HG03196 (cell line): ENCODE results near the gene CNKSR3.
A peak's percentile ranks its signal among the peaks of the same experiment; 100 is the strongest.

Experiments used
- ATAC-seq: cut with Tn5 transposase; IDR thresholded peaks from one replicate; pipeline ENCODE4 v1.9.1; 2021; ENCODE audit not compliant: unreplicated experiment

CNKSR3 gene

DNA sequence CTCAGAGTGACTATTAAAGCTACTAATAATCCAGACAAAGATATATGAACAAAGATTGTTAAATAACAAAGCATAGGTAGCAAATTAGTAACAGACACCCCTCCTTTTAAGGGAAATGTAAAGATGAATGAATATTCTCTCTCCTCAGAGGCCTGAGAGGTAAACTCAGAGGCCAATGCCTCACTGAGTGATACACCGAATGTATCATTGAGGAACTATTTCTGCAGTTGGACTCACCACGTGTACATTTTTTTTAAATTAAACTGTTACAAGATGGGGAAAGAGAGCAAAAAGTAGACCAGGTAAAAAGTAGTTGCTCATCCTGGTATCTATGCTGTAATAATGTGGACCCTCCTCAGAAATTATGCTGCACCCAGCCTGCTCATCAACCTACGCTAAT lies 81.6 kb downstream of the CNKSR3 start:
- no peak for ATAC-seq

DNA sequence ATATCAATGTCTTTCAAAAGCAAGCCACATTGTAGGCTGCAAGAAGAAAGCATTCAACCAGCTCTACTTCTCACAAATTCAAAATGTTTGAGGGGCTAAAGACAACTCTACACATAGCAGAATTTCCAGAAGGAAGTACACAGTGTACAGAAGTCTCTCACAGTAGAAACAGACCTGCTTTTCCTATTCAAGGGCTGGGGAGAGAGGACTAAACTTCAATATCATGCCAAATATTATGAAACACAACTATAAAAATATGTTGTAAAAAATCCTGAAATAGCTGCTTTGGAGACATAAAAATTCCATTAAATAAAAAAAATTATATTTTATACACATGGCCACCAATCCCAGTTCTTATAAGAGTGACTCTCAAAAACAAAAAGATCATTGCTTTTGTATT lies 83.0 kb downstream of the CNKSR3 start:
- no peak for ATAC-seq

DNA sequence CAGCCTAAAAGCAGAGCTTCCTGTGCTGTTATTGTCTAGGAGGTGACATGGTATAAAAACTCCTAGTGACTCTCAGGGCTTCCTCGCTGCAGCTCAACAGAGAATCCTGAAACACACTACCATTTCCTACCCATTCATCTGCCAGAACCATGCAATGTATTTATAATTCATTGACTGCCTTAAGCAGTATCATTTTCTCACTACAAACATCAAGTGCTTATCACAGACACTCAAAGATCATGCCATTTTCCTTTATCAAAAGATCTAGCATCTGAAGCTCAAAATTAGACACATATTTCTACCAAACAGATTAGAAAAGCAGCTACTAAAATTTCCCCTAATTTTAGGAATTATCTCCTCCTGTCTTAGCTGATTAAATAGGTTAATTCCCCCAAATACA lies 83.5 kb downstream of the CNKSR3 start:
- no peak for ATAC-seq

DNA sequence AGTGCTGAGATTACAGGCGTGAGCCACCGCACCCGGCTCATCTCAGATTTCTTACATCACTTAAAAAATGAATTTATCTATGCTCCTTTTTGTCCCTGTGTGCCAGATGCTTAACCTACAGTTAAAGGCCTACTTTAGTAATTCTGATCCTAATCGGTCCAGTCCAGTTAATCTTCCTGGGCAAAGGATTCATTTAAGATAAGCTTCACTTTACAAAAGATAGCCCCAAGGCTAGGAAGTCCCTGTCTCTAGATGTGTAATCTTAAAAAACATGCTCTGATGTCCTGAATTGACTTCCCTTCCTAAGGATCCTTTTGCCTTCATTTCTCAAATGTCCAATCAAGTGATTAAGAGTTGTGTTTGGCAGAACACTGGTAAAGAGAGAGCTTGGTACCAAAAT lies 85.5 kb downstream of the CNKSR3 start:
- no peak for ATAC-seq

DNA sequence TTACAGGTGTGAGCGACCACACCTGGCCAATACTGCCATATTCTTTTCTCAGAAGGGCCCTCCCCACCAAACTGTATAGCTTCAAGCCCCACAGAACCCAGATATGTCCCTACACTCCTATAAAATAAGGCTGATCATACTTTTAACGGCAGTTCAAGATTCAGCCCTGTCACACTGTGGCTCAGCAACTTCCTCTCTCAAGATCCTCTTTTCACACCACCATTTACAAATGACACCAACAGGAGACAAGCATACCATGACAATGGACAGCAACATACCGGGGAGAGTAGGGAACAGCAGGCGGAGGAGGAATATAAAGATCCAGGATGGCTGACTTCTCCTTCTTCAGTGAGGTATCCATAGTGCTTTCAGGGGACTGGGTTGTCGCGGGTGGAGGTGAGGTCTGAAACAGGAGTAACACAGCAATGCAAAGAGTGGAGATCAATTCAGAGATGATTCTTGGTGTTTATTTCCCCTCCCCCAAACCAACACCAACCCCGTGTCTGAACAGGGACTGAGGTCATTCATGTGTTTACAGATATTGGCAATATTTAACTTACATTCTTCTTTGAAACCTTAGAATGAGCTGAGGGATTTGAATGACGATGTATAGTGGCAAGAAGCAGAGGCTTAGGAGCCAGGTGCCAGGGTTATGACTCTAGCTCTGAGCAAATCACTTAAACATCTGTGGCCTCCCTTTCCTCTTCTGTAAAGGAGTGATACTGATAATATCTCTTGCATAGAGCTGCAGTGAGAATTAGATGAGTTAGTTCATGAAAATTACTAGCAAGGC lies 96.3 kb downstream of the CNKSR3 start:
- ATAC-seq = peak; percentile 60

DNA sequence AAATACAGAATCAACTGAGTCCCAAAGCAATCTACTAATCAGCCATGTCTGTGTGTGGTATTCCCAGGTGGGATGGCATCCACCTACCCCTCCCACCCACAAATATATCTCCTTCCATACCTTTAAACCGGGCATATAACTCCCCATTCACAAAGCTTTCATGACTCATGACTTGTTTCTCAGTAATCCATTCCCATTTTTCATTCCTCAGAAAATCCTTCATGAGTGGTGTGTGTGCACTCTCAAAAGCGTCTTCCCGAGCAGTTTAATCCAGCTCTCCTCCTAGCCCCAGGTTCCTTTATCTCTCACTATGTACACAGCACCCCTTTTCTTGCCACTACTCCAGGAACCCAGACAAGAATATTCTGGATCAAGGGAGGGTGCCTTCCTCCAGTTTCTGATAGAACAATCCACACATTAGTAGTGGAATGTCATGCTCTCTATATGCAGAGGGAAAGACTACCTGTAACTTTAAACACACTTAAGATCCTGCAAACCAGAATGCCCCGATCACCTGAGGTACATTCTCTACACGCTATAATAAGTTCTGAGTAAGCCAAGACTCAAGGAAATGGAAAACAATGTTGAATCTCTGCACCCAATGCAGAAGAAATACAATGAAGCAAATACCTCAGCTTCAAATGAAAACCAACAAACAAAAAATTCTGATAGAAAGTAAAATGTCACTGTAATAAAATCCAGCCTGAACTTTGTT lies 98.2 kb downstream of the CNKSR3 start:
- ATAC-seq = no peak

DNA sequence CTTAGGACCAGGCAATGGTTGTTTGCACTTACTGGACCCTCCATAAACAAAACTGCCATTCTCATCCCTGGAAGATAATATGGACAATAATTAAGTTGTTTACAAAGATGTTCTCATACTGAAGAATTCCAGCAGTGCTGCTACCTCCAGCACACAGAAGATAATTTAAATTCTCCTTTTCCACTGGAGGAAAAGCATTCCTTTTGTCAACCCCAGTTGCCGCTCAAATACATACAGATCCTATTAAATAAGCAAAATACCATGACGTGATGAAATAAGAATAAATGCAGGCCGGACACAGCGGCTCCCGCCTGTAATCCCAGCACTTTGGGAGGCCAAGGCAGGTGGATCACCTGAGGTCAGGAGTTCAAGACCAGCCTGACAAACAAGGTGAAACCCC lies 99.4 kb downstream of the CNKSR3 start:
- ATAC-seq = no peak

DNA sequence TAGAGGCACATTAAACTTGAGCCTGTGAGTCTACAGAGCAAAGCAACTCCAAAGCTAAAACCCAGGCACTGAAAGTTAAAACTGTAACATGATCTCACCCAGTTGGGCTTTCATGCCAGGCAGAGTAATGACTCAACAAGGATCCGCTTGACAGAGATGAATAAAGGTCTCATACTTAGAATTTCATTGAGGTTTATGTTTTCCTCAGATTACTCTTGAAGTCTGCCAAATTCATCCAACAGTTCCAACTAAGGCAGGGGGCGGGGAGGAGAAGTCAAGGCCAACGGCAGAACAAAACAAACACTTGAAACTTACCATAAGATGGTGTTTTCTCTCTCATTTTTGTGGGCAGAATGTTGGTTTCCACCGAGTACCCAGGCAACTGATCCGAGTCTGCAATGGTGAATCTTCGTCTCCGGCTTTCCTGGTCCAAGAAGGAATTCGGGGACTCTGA lies 99.8 kb downstream of the CNKSR3 start:
- no peak for ATAC-seq

DNA sequence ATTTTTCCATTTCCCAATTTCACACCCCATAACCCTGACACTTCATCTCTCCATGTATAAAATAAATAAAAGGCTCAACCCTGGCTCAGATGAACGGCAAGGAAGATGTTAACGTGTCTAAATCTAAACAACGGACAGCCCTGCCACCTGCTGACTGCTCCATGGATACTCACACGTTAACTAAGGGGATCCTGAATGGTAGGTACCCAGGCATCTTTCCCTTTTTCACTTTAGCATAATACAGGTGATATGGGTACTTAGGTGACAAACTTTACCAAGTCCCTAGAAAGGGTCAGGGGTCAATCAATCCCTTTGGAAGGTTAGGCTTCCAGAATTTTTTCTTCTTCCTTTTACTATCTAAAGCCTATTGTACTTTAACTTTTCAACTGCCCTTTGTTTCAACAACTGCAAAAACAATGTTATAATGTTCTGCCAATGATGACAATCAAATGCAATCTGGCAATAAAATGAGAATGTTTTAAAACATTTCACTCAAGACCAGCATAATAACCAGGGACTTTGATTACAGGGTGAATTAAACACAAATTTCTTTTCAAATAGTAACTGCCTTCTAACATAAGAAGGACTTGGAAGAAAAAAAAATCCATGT lies 101.5 kb downstream of the CNKSR3 start:
- ATAC-seq = no peak

DNA sequence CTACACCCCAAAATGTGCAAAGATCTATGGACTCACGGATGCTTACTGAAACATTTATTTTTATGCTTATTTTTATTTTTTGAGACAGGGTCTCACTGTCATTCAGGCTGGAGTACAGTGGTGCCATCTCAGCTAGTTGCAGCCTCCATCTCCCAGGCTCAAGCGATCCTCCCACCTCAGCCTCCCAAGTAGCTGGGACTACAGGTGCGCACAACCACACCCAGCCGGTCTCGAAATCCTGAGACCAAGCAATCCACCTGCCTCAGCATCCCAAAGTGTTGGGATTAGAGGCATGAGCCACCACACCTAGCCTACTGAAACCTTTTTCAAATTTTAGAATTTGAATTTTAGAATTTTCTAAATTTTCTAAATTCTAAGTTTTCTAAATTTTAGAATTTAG lies 103.0 kb downstream of the CNKSR3 start:
- no peak for ATAC-seq

DNA sequence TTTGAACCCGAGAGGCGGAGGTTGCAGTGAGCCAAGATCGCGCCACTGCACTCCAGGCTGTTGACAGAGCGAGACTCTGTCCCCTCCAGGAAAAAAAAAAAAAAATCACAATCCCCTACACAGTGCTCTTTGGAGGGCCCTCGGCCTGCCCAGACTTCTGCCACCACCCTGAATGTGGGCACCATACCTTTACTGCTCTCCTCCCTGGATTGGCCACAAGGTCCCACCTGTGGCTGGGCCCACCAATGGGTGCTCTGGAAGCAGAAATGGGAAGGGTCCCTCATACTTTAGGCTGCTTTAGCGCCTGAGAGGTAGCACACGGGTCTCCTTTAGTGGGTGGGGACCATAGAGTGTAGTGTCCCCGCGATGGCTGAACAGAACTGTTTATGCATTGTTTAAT lies 103.6 kb downstream of the CNKSR3 start:
- ATAC-seq = no peak

DNA sequence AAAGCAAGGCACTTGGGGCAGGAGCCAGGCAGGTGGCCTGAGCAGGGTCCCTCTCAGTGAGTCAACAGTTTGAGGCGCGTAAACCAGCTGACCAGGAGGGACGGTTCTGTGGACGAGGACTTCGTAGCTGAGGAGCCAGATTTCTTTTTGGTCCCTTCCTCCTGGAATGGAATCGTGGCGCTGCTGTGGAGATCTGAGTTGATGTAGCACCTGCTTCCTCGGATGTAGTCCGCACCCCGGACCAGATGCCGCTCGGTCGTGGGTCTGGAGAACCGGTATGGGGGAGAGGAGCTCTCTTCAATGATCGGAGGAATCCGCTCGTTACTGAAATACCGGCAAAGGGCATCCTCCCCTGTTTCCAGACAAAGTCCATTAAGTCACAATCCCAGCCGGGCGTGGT lies 104.2 kb downstream of the CNKSR3 start:
- no peak for ATAC-seq

DNA sequence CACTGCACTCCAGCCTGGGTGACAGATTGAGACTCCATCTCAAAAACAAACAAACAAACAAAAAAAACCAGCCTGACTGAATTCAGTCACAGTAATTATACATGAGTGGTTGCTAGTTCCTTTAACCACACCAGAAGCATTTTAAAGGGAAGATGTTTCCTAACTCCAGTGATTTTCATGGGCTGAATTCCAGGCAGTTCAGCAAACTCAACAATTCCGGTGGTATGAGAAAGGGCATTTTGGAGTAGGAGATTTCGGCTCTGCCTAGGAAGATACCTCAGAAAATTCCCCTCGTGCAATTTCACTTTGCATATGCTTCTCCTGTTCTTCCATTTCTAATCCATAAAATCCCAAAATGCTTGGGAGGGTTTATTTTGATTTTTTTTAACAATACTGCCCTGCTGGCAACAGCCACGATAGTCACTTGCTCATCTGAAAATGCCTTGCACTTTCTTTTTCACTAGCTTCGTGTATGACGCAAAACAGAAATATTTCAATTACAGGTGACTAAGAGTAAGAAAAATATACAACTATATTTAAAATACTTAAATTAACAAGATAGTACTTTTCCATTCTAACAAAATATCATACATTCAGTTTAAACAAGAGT lies 105.6 kb downstream of the CNKSR3 start:
- no peak for ATAC-seq

DNA sequence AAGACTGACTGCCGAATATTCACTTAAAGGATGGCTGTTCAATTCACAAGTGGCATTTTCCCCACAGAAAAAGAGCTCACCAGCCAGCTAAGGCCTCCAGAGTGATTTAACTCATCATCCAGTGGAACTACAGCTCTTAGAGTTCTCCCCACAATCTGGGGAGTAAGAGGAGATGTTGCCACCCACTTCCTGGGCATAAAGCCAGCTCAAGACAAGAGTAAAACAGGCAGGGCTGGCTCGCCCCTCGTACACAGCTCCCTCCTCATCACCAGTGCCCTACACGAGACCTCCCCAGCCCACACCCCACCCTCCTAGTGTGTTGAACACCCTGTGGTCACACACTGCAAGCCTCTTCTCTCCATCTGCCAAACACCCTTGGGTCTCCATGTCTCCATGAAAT lies 106.7 kb downstream of the CNKSR3 start:
- ATAC-seq = no peak

DNA sequence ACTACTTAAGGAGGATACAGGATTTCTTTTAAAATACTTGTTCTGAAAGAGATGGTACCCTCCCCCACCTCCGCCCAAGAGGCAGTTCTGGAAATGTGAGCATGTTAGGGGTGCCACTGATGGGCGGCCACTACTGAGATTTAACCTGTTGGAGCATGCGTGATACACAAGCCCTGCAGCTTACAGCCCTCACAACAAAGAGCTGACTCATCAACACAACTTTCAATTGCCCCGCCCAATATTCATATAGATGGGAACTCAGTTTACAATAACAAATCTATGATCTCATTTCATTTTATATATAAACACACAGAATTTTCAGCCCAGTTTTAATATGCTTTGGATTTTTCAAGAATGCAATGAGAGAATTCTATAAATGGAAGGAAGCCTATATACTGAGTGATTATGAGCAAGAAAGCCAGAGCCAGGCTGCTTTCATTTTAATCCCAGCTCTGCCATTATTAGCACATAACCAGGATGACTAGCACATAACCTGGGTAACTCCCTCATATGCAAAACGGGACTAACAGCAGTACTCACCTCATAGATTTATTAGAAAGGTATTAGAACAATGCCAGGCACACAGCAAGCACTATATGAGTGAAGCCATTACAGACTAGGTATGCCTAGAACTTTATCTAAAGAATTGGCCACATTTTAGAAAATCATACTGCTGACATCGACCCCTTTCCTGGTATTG lies 108.3 kb downstream of the CNKSR3 start:
- no peak for ATAC-seq

DNA sequence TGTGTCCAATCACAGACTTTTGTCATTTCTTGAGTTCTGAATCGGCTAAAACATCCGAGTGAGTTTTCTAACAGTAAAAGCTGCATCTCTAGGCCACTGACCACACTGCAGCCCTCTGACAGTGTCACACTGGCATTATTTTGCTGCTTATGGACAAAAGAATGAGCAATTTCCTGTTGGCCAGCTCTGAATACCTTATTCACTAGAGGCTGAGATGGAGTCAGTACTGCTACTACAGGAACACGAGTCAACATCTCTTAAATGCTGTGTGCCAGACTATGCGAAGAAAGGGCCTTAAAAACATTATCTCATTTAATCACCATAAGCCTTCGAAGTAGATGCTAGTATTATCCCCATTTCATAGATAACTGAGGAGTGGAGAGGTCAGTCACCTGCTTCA lies 111.4 kb downstream of the CNKSR3 start:
- ATAC-seq = no peak

DNA sequence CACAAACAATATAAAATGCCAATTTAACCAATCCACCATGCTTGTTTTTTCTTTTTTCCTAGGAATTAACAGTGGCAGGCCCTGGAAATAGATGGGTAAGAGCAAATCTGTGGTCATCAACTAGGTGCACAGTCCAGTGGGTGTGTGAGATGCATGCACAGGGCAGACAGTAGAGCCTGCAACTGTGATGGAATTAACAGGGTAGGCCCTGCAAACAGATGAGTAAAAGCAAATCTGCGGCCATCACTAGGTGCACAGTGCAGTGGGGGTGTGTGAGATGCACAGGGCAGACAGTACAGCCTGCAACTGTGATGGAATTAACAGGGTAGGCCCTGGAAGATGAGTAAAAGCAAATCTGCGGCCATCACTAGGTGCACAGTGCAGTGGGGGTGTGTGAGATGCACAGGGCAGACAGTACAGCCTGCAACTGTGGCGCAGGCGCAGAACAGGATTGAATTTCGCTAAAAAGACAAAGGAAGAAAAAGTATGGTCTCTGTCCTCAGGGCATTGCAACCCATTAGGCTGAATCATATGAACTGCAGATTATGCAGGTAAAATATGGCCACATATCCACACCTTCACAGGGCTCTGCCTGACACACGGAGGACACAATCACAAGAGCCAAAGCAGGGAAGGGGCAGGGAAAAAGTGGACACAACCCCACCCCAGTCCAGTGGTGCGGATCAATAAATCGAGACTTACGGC lies 112.8 kb downstream of the CNKSR3 start:
- ATAC-seq = no peak

DNA sequence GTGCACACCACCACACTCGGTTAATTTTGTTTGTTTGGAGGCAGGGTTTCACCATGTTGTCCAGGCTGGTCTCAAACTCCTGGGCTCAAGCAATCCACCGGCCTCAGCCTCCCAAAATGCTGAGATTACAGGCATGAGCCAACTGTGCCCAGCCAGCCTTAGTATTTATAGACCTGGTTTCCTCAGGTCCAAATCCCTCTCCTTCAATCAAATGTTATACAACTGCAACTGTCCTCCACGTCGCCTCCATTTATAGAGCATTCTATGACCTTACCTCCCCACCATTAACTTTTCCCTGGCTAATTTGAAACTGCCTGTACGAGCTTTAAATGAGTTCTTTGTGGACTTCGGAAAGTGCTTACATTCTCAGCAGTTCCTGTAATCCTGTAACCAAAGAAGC lies 114.6 kb downstream of the CNKSR3 start:
- no peak for ATAC-seq

DNA sequence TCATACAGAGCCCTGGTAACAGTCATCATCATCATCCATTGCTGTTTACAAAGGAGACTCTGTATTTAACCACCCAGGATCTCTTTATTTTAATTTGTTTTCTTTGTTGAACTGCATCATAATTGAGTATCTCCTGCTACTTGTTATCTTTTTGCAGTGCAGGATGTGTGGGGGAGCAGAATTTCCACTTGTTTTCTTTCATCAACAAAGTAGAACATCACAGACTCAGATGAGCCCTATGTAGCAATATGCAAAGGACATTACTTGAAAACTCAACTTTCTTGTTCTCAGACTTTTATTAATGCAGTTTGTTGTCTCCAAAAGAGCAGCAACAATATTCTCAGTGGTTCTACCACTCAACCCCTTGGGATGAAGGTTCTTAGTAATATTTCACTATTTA lies 115.2 kb downstream of the CNKSR3 start:
- ATAC-seq = no peak

DNA sequence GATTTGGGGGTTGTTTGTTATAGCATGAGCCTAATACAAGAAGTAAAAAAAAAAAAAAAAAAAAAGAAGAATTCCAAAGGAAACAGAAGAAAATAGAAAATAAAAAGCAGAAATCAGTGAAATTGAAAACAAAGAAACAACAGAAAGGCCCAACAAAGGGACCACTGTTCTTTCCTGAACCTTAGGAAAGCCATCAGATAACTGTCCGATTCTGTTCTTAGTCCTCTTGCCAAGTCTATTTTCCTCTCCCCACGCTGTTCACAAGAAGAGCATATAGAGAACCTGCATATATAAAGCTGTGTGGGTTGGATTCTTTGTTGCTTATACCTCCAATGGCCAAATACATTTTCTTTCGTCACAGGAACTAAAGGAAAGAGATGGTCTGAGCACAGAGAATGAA lies 115.9 kb downstream of the CNKSR3 start:
- ATAC-seq = no peak

DNA sequence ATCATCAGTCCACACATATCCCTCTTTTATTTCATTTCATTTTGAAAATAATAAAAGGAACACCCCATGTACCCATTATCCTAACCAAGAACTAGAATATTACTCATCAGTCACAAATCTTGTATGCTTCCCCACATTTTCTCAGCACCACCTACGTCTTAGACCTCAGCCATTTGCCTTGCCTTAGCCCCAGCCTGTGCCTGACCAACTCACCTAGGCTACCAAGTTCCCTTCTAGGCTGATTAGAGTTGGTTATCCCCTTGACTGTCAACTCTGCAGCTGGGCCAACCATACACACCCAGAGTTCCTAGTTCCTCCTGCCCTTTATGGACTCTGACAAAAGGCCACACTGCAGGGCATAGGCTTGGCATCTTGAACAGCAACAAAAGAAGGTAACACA lies 120.5 kb downstream of the CNKSR3 start:
- no peak for ATAC-seq
